Measurements from ENCODE around the gene OR2T27.

OR2T27 gene

GRCh38 chr1:248613742-248614141 lies 41.6 kb downstream of the OR2T27 start:
- Histone ChIP-seq H3K36me3 (ENCODE audit: control insufficient read depth, insufficient read depth, low read length) (no peaks in the 10 kb centered on the region), H3K4me3 (ENCODE audit: low read depth, low read length) (no peak overlapping the region), H3K4me1 (ENCODE audit: control insufficient read depth, insufficient read depth, low read length) (no peaks in the 10 kb centered on the region), H3K9ac (ENCODE audit: low read depth, low read length) (no peak overlapping the region), H3K27ac (ENCODE audit: low read depth, low read length) (no peak overlapping the region), H3K27me3 (ENCODE audit: control insufficient read depth, insufficient read depth, low read length) (no peaks in the 10 kb centered on the region), H3K9me3 (ENCODE audit: control insufficient read depth, insufficient read depth, low read length) (peaks cover 91% of the 10 kb centered on the region)

GRCh38 chr1:248611883-248612414 lies 43.4 kb downstream of the OR2T27 start:
- Histone ChIP-seq H3K4me3 (ENCODE audit: low read depth, low read length) (no peak overlapping the region), H3K9me3 (ENCODE audit: control insufficient read depth, insufficient read depth, low read length) (peaks cover 91% of the 10 kb centered on the region), H3K27me3 (ENCODE audit: control insufficient read depth, insufficient read depth, low read length) (no peaks in the 10 kb centered on the region), H3K27ac (ENCODE audit: low read depth, low read length) (no peak overlapping the region), H3K36me3 (ENCODE audit: control insufficient read depth, insufficient read depth, low read length) (no peaks in the 10 kb centered on the region), H3K4me1 (ENCODE audit: control insufficient read depth, insufficient read depth, low read length) (no peaks in the 10 kb centered on the region), H3K9ac (ENCODE audit: low read depth, low read length) (no peak overlapping the region)

GRCh38 chr1:248610301-248610700 lies 45.0 kb downstream of the OR2T27 start:
- Histone ChIP-seq H3K9me3 (ENCODE audit: control insufficient read depth, insufficient read depth, low read length) (peaks cover 92% of the 10 kb centered on the region), H3K4me1 (ENCODE audit: control insufficient read depth, insufficient read depth, low read length) (no peaks in the 10 kb centered on the region), H3K36me3 (ENCODE audit: control insufficient read depth, insufficient read depth, low read length) (no peaks in the 10 kb centered on the region), H3K27me3 (ENCODE audit: control insufficient read depth, insufficient read depth, low read length) (no peaks in the 10 kb centered on the region), H3K4me3 (ENCODE audit: low read depth, low read length) (no peak overlapping the region), H3K9ac (ENCODE audit: low read depth, low read length) (no peak overlapping the region), H3K27ac (ENCODE audit: low read depth, low read length) (no peak overlapping the region)

Data from HUES48 (cell line).